ENCODE results near the gene COMMD2.

Gene COMMD2

GRCh38 chr3:149767720-149768119 is 15.4 kb upstream of the COMMD2 start:
- no peak for DNase-seq (ENCODE audit: extremely low spot score)
- ChIA-PET CTCF (interaction anchor here (0.7 to 9.8 kb wide), 5 partner anchors 6 to 417 kb away, joined by 3 to 72 read pairs (median 4); no protein-coding TSS in a partner anchor), POLR2A (no interaction called here)
- TF ChIP-seq CTCF (IDR thresholded peaks at IDR 0.05; ENCODE audit: control extremely low read depth, extremely low read depth, low read depth, missing control alignments): no peak

GRCh38 chr3:149765762-149766334 is 13.6 kb upstream of the COMMD2 start:
- ChIA-PET POLR2A (no interaction called here), CTCF (interaction anchor here (0.8 to 9.8 kb wide), 11 partner anchors 8 to 454 kb away, joined by 3 to 72 read pairs (median 3); partner anchors contain the start of gene COMMD2)
- peak; percentile 34 for TF ChIP-seq CTCF (IDR thresholded peaks at IDR 0.05; ENCODE audit: control extremely low read depth, extremely low read depth, low read depth, missing control alignments)
- peak; percentile 16 for DNase-seq (ENCODE audit: extremely low spot score)

GRCh38 chr3:149764302-149764701 is 12.0 kb upstream of the COMMD2 start:
- DNase-seq (ENCODE audit: extremely low spot score): no peak
- POLR2A ChIA-PET: no interaction called here
- no peak for TF ChIP-seq CTCF (IDR thresholded peaks at IDR 0.05; ENCODE audit: control extremely low read depth, extremely low read depth, low read depth, missing control alignments)
- CTCF ChIA-PET: interaction anchor here (0.6 to 9.8 kb wide), 3 partner anchors 10 to 420 kb away, joined by 3 to 72 read pairs (median 13); partner anchors contain the start of gene COMMD2

GRCh38 chr3:149763565-149764195 is 11.4 kb upstream of the COMMD2 start:
- POLR2A ChIA-PET: no interaction called here
- no peak for TF ChIP-seq CTCF (IDR thresholded peaks at IDR 0.05; ENCODE audit: control extremely low read depth, extremely low read depth, low read depth, missing control alignments)
- CTCF ChIA-PET: interaction anchor here (1.8 to 9.8 kb wide), 3 partner anchors 10 to 45 kb away, joined by 9 to 72 read pairs (median 13); partner anchors contain the start of gene COMMD2
- no peak for DNase-seq (ENCODE audit: extremely low spot score)

GRCh38 chr3:149753717-149754116 is 1.4 kb upstream of the COMMD2 start:
- ChIA-PET CTCF (interaction anchor here (1.6 kb wide), 1 partner anchor 13 kb away, joined by 4 read pairs; no protein-coding TSS in a partner anchor), POLR2A (no interaction called here)
- TF ChIP-seq CTCF (IDR thresholded peaks at IDR 0.05; ENCODE audit: control extremely low read depth, extremely low read depth, low read depth, missing control alignments): no peak
- no peak for DNase-seq (ENCODE audit: extremely low spot score)

GRCh38 chr3:149752788-149753136 is 473 bp upstream of the COMMD2 start:
- POLR2A ChIA-PET: no interaction called here

More at GRCh38 chr3:149752788-149753136, 473 bp upstream of the COMMD2 start:
- no peak for DNase-seq (ENCODE audit: extremely low spot score)
- CTCF ChIA-PET: interaction anchor here (0.7 to 3.2 kb wide), 13 partner anchors 8 to 221 kb away, joined by 3 to 31 read pairs (median 6); no protein-coding TSS in a partner anchor
- no peak for TF ChIP-seq CTCF (IDR thresholded peaks at IDR 0.05; ENCODE audit: control extremely low read depth, extremely low read depth, low read depth, missing control alignments)

All from GM10248 (cell line).